IMR-90 (cell line): ENCODE measurements around the gene KRTAP10-6. TPM values are rescaled to one million over a fixed set of nuclear protein-coding genes. Genes with fewer than 3 reads are reported as not detected.

ENCODE experiments used
- ATAC-seq: fragments of 200-7000 bp; cut with Tn5 transposase; 2 replicates; pipeline ENCODE4 v1.9.1; 2020; ENCODE audit warnings: low read depth, mild to moderate bottlenecking, moderate library complexity
- BruUV-seq: library from RNA; stranded (reverse); fragments of 400-500 nt; replicated peaks from 2 replicates; lab custom pipeline; 2021; lab: Mats Ljungman, UMichigan
- CTCF ChIA-PET: fragments of 300-600 bp; formaldehyde crosslinking; extraction: SDS; loops from one replicate; lab custom pipeline; 2021; ENCODE audit warnings: antibody characterized with exemption; lab: Yijun Ruan, JAX
- POLR2A ChIA-PET: fragments of 300-600 bp; sonication (Branson Sonifier 250); formaldehyde crosslinking; loops from one replicate; lab custom pipeline; 2022; ENCODE audit warnings: antibody characterized with exemption; ENCODE audit not compliant: unreplicated experiment; lab: Charles Lee
- DNase-seq: peaks from one replicate; pipeline ENCODE4 v3.0.0; 2013
- H2AFZ ChIP-seq: replicated peaks from 2 replicates; pipeline ENCODE3; 2013; ENCODE audit warnings: low read length, mild to moderate bottlenecking; ENCODE audit not compliant: poor library complexity
- H2AK5ac ChIP-seq: 2 replicates; pipeline ENCODE4 v1.6.1; 2013; ENCODE audit warnings: low read depth, low read length, inconsistent platforms
- H2AK9ac ChIP-seq: replicated peaks from 2 replicates; pipeline ENCODE3; 2013; ENCODE audit warnings: mild to moderate bottlenecking, low read depth, low read length, moderate library complexity; ENCODE audit not compliant: poor library complexity
- H2BK120ac ChIP-seq: 2 replicates; pipeline ENCODE4 v1.6.1; 2013; ENCODE audit warnings: low read depth, low read length, inconsistent platforms
- H2BK15ac ChIP-seq: 3 replicates; pipeline ENCODE4 v1.6.1; 2013; ENCODE audit warnings: low read depth, low read length, inconsistent platforms
- H2BK20ac ChIP-seq: 2 replicates; pipeline ENCODE4 v1.6.1; 2013; ENCODE audit warnings: low read depth, mild to moderate bottlenecking, inconsistent platforms, low read length, moderate library complexity
- H2BK5ac ChIP-seq: 2 replicates; pipeline ENCODE4 v1.6.1; 2013; ENCODE audit warnings: mild to moderate bottlenecking, low read depth, low read length, inconsistent platforms; ENCODE audit not compliant: poor library complexity, severe bottlenecking
- H3K14ac ChIP-seq: replicated peaks from 2 replicates; pipeline ENCODE4 v1.6.1; 2013; ENCODE audit warnings: low read depth, low read length, inconsistent platforms
- H3K18ac ChIP-seq: 2 replicates; pipeline ENCODE4 v1.6.1; 2013; ENCODE audit warnings: low read depth, low read length, control low read depth
- H3K23ac ChIP-seq: 2 replicates; pipeline ENCODE4 v1.6.1; 2013; ENCODE audit warnings: low read depth, low read length, inconsistent platforms
- H3K27ac ChIP-seq: 2 replicates; pipeline ENCODE4 v1.5.1; 2013; ENCODE audit warnings: mild to moderate bottlenecking, control low read depth, low read length; ENCODE audit not compliant: insufficient read depth
- H3K27me3 ChIP-seq: 2 replicates; pipeline ENCODE4 v1.6.1; 2013; ENCODE audit warnings: low read length; ENCODE audit not compliant: control insufficient read depth, insufficient read depth
- H3K36me3 ChIP-seq: 2 replicates; pipeline ENCODE4 v1.6.1; 2013; ENCODE audit warnings: low read length, mixed read lengths; ENCODE audit not compliant: control insufficient read depth, insufficient read depth
- H3K4ac ChIP-seq: 2 replicates; pipeline ENCODE4 v1.6.1; 2013; ENCODE audit warnings: low read depth, low read length, inconsistent platforms
- H3K4me1 ChIP-seq: 2 replicates; pipeline ENCODE4 v1.6.1; 2013; ENCODE audit warnings: low read length, mixed read lengths; ENCODE audit not compliant: control insufficient read depth, insufficient read depth
- H3K4me2 ChIP-seq: 2 replicates; pipeline ENCODE4 v1.6.1; 2013; ENCODE audit warnings: low read depth, mild to moderate bottlenecking, control low read depth, low read length, moderate library complexity
- H3K4me3 ChIP-seq: 2 replicates; pipeline ENCODE4 v1.5.1; 2013; ENCODE audit warnings: low read depth, mild to moderate bottlenecking, control low read depth, low read length, moderate library complexity; ENCODE audit not compliant: insufficient read depth
- H3K56ac ChIP-seq: 2 replicates; pipeline ENCODE4 v1.6.1; 2013; ENCODE audit warnings: low read length, inconsistent platforms; ENCODE audit not compliant: insufficient read depth; ENCODE audit errors: extremely low read depth
- H3K79me1 ChIP-seq, 2 experiments: 2 replicates each; pipeline ENCODE4 v1.6.1; 2013; ENCODE audit warnings: low read length in 2 of 2, inconsistent platforms in 1 of 2, low read depth in 1 of 2
- H3K9ac ChIP-seq: 2 replicates; pipeline ENCODE4 v1.6.1; 2013; ENCODE audit warnings: low read depth, low read length, control low read depth
- H3K9me1 ChIP-seq: 2 replicates; pipeline ENCODE4 v1.6.1; 2013; ENCODE audit warnings: low read length, inconsistent platforms; ENCODE audit not compliant: insufficient read depth
- H3K9me3 ChIP-seq: 2 replicates; pipeline ENCODE4 v1.6.1; 2013; ENCODE audit warnings: low read length; ENCODE audit not compliant: control insufficient read depth, insufficient read depth
- H4K20me1 ChIP-seq: 2 replicates; pipeline ENCODE4 v1.6.1; 2013; ENCODE audit warnings: low read length, inconsistent platforms; ENCODE audit not compliant: insufficient read depth
- H4K5ac ChIP-seq: 2 replicates; pipeline ENCODE4 v1.6.1; 2013; ENCODE audit warnings: mild to moderate bottlenecking, low read depth, low read length, control low read depth
- H4K8ac ChIP-seq, 2 experiments: 2 replicates each; pipeline ENCODE4 v1.6.1; 2013; ENCODE audit warnings: low read depth in 2 of 2, low read length in 2 of 2, control low read depth in 1 of 2, inconsistent platforms in 1 of 2
- H4K91ac ChIP-seq: 2 replicates; pipeline ENCODE4 v1.6.1; 2013; ENCODE audit warnings: low read depth, low read length, inconsistent platforms; ENCODE audit not compliant: insufficient read depth
- CEBPB ChIP-seq: IDR thresholded peaks from 2 replicates; pipeline ENCODE4 v1.6.1; 2012; ENCODE audit warnings: low read depth, low read length, improper control_type of control experiment
- FOS ChIP-seq: fragments of 150-350 bp; IDR thresholded peaks from 2 replicates; pipeline ENCODE4 v1.6.1; 2016; ENCODE audit warnings: low read depth, low read length
- MAFK ChIP-seq: IDR thresholded peaks from 2 replicates; pipeline ENCODE4 v1.6.1; 2012; ENCODE audit warnings: low read depth, low read length, improper control_type of control experiment
- NFE2L2 ChIP-seq: fragments of 150-350 bp; IDR thresholded peaks from 2 replicates; pipeline ENCODE4 v1.6.1; 2016; ENCODE audit warnings: low read depth, mild to moderate bottlenecking, low read length
- RFX5 ChIP-seq: IDR thresholded peaks from 2 replicates; pipeline ENCODE4 v1.8.0; 2012; ENCODE audit warnings: low read depth, mild to moderate bottlenecking, low read length, moderate library complexity
- SMC3 ChIP-seq: fragments of 150-350 bp; IDR thresholded peaks from 2 replicates; pipeline ENCODE4 v1.6.1; 2016; ENCODE audit warnings: low read depth, mild to moderate bottlenecking, antibody characterized with exemption, low read length, moderate library complexity
- WGBS, 2 experiments: methylation state at CpG; one replicate each; pipeline versions ENCODE4 v1.1.5 to v1.1.7; 2013; ENCODE audit warnings: missing lambda C conversion rate in 2 of 2; ENCODE audit not compliant: insufficient read length in 1 of 2; ENCODE audit errors: extremely low coverage in 2 of 2; 5-methylcytosine and 5-hydroxymethylcytosine counted together
- dilution Hi-C: fragments of 300-500 bp; cut with HindIII; formaldehyde crosslinking; loops from one replicate; pipeline ENCODE4 v1.14.3; 2018; ENCODE audit warnings: low sequenced_read_pairs; ENCODE audit not compliant: unreplicated experiment
- in situ Hi-C: fragments of 300-500 bp; cut with MboI; formaldehyde crosslinking; loops from 3 replicates; pipeline ENCODE4 v1.14.3; 2019; ENCODE audit warnings: low sequenced_read_pairs, inconsistent platforms, mixed read lengths
- intact Hi-C: fragments of 100-400 bp; cut with micrococcal nuclease; formaldehyde crosslinking; loops from 2 replicates; pipeline ENCODE4 v1.10.0; 2022
- polyA plus RNA-seq, 3 experiments: library from polyadenylated mRNA; depleted of rRNA; stranded (reverse); fragments of >200 nt; gene quantifications; 2 replicates each; pipeline ENCODE4 v1.2.3, GENCODE V29; 2012; ENCODE audit warnings: low replicate concordance in 1 of 3
- total RNA-seq: library from RNA; depleted of rRNA; stranded (reverse); fragments of >200 nt; gene quantifications from 2 replicates; pipeline ENCODE4 v1.2.3, GENCODE V29; 2012
- TF ChIP-seq, protein P1 (sequence below): conservative IDR thresholded peaks from 2 replicates; pipeline ENCODE4 v1.5.1; 2012; ENCODE audit warnings: mild to moderate bottlenecking, low read depth, low read length, improper control_type of control experiment
- TF ChIP-seq, protein P2 (sequence below): fragments of 150-350 bp; IDR thresholded peaks from 2 replicates; pipeline ENCODE4 v1.6.1; 2016; ENCODE audit warnings: low read depth, mild to moderate bottlenecking, low read length, moderate library complexity, borderline replicate concordance

The KRTAP10-6 gene
- total and polyA plus RNA-seq, 2 of the 4 experiments (the other 2 are of a cell fraction) = not detected

- DNase-seq (peak; percentile 12), ATAC-seq (peak; percentile 73)
- dilution Hi-C loops = no loop called here
- Histone ChIP-seq H4K20me1 (no peaks in the 10 kb centered on the region), H3K56ac (no peak overlapping the region), H3K4me2 (no peak overlapping the region), H3K79me1 (no peaks in the 10 kb centered on the region), H3K4ac (no peak overlapping the region), H2BK120ac (no peak overlapping the region), H4K8ac (no peak overlapping the region), H2AK9ac (no peak overlapping the region), H2BK15ac (no peak overlapping the region), H4K91ac (no peak overlapping the region), H4K5ac (no peak overlapping the region), H3K27me3 (peaks cover 4% of the 10 kb centered on the region; the same call in 1 of the 2 replicates), H3K4me1 (no peaks in the 10 kb centered on the region), H3K18ac (no peak overlapping the region), H2AK5ac (no peak overlapping the region), H3K9ac (no peak overlapping the region), H2BK20ac (no peak overlapping the region), H3K27ac (no peak overlapping the region), H3K14ac (no peak overlapping the region), H2AFZ (peak overlapping the region; percentile 8), H3K23ac (no peak overlapping the region), H3K4me3 (no peak overlapping the region), H2BK5ac (no peak overlapping the region), H3K9me3 (no peaks in the 10 kb centered on the region), H3K36me3 (no peaks in the 10 kb centered on the region), H3K9me1 (no peaks in the 10 kb centered on the region)
- 78% methylated on average over 4 of the region's 20 CpGs; no CpG with 5 or more reads in 1 of the 2 experiments for WGBS, 2 experiments
- ChIA-PET CTCF (no interaction called here), POLR2A (no interaction called here)
- BruUV-seq = no TSS peak
- intact Hi-C loops = no loop called here
- TF ChIP-seq CEBPB (no peak), NFE2L2 (no peak), SMC3 (no peak), MAFK (no peak), FOS (no peak), RFX5 (no peak)
- TF ChIP-seq, protein P1, sequence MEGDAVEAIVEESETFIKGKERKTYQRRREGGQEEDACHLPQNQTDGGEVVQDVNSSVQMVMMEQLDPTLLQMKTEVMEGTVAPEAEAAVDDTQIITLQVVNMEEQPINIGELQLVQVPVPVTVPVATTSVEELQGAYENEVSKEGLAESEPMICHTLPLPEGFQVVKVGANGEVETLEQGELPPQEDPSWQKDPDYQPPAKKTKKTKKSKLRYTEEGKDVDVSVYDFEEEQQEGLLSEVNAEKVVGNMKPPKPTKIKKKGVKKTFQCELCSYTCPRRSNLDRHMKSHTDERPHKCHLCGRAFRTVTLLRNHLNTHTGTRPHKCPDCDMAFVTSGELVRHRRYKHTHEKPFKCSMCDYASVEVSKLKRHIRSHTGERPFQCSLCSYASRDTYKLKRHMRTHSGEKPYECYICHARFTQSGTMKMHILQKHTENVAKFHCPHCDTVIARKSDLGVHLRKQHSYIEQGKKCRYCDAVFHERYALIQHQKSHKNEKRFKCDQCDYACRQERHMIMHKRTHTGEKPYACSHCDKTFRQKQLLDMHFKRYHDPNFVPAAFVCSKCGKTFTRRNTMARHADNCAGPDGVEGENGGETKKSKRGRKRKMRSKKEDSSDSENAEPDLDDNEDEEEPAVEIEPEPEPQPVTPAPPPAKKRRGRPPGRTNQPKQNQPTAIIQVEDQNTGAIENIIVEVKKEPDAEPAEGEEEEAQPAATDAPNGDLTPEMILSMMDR = no peak
- TF ChIP-seq, protein P2, sequence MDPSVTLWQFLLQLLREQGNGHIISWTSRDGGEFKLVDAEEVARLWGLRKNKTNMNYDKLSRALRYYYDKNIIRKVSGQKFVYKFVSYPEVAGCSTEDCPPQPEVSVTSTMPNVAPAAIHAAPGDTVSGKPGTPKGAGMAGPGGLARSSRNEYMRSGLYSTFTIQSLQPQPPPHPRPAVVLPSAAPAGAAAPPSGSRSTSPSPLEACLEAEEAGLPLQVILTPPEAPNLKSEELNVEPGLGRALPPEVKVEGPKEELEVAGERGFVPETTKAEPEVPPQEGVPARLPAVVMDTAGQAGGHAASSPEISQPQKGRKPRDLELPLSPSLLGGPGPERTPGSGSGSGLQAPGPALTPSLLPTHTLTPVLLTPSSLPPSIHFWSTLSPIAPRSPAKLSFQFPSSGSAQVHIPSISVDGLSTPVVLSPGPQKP = no peak
- in situ Hi-C loops = no loop called here
These were observed 1.5 kb upstream of the KRTAP10-6 start for GRCh38 chr21:44593598-44594405.
